Measurements from ENCODE around the gene UPP2. TPM values are rescaled to one million over a fixed set of nuclear protein-coding genes. Genes with fewer than 3 reads are reported as not detected.

Gene UPP2
- total and polyA plus RNA-seq, 2 of the 13 experiments (the other 11 are each of a cell fraction or from before 2014, with no cell fraction given), result 0.07 to 0.28 TPM

GRCh38 chr2:158095912-158096311 is 5.8 kb upstream of the UPP2 start (continued):
- no peak for TF ChIP-seq SMARCC2 (IDR thresholded peaks at IDR 0.05)
- no peak for TF ChIP-seq RBM39 (IDR thresholded peaks at IDR 0.05; ENCODE audit: low read depth, low read length, poor library complexity, severe bottlenecking)
- TF ChIP-seq BRF2 (CRISPR knock-in tag; IDR thresholded peaks at IDR 0.05), result no peak
- TF ChIP-seq SPEN (CRISPR knock-in tag; IDR thresholded peaks at IDR 0.05; ENCODE audit: low read depth), result peak; percentile 45; the same call in 1 of the 2 replicates
- peak; percentile 36; the same call in 1 of the 2 replicates for TF ChIP-seq ARID4A (CRISPR knock-in tag; IDR thresholded peaks at IDR 0.05; ENCODE audit: borderline replicate concordance)
- TF ChIP-seq MIXL1 (CRISPR knock-in tag; IDR thresholded peaks at IDR 0.05), result peak; percentile 53; the same call in 1 of the 2 replicates
- TF ChIP-seq CHCHD3 (CRISPR knock-in tag; IDR thresholded peaks at IDR 0.05), result no peak
- TF ChIP-seq YY1 (IDR thresholded peaks at IDR 0.05; ENCODE audit: insufficient read depth, insufficient replicate concordance, low read depth, low read length), result peak; percentile 82
- peak; percentile 66 for TF ChIP-seq ZFX (CRISPR knock-in tag; IDR thresholded peaks at IDR 0.05; ENCODE audit: low read depth)
- peak; percentile 70 to 75; a peak in 3 of 4 replicates for TF ChIP-seq NR2F1 (CRISPR knock-in tag; IDR thresholded peaks at IDR 0.05)
- peak; percentile 74; the same call in 1 of the 2 replicates for TF ChIP-seq ZNF609 (CRISPR knock-in tag; IDR thresholded peaks at IDR 0.05; ENCODE audit: borderline replicate concordance)
- TF ChIP-seq RCOR2 (CRISPR knock-in tag; IDR thresholded peaks at IDR 0.05), result no peak
- TF ChIP-seq U2AF2 (IDR thresholded peaks at IDR 0.05; ENCODE audit: low read depth, low read length), result no peak
- no peak for TF ChIP-seq LCORL (IDR thresholded peaks at IDR 0.05)
- peak; percentile 72 for TF ChIP-seq LCORL (CRISPR knock-in tag; IDR thresholded peaks at IDR 0.05)
- TF ChIP-seq ZNF264 (CRISPR knock-in tag; IDR thresholded peaks at IDR 0.05), result no peak
- TF ChIP-seq ZNF770 (CRISPR knock-in tag; IDR thresholded peaks at IDR 0.05), result peak; percentile 30; the same call in 1 of the 2 replicates
